ENCODE measurements around the gene VCAN.

- TF ChIP-seq EZH2 (IDR thresholded peaks at IDR 0.05; ENCODE audit: insufficient read depth, poor library complexity, severe bottlenecking) (no peak), EZH2phosphoT487 (IDR thresholded peaks at IDR 0.05; ENCODE audit: insufficient read depth, low read depth) (no peak)
Measured at GRCh38 chr5:83510260-83510659, 38.7 kb downstream of the VCAN start.
